MCF 10A (cell line): Measurements from ENCODE around the gene DPYD. TPM values are rescaled to one million over a fixed set of nuclear protein-coding genes. Genes with fewer than 3 reads are reported as not detected.

Experiments
- BruUV-seq: library from RNA; stranded (reverse); fragments of 400-500 nt; replicated peaks from 2 replicates; lab custom pipeline; 2021; lab: Mats Ljungman, UMichigan
- CTCF ChIA-PET: fragments of 300-600 bp; sonication (Branson Sonifier 250); formaldehyde crosslinking; extraction: SDS; loops from one replicate; lab custom pipeline; 2021; ENCODE audit warnings: antibody characterized with exemption, inconsistent platforms; lab: Yijun Ruan, JAX
- POLR2A ChIA-PET: fragments of 300-600, 350-650 bp; sonication (Branson Sonifier 250); formaldehyde crosslinking; extraction: SDS; loops from one replicate; lab custom pipeline; 2020; ENCODE audit warnings: antibody characterized with exemption, inconsistent platforms; lab: Yijun Ruan, JAX
- DNase-seq: peaks from one replicate; pipeline ENCODE4 v3.0.0-alpha.2; 2018; ENCODE audit not compliant: unreplicated experiment
- H3K27ac Mint-ChIP-seq: one replicate; pipeline ENCODE4 v1.8.0; 2022; ENCODE audit warnings: mild to moderate bottlenecking, low read depth, mixed read lengths; ENCODE audit not compliant: unreplicated experiment
- H3K27me3 Mint-ChIP-seq: one replicate; pipeline ENCODE4 v1.8.0; 2022; ENCODE audit warnings: mixed read lengths; ENCODE audit not compliant: insufficient read depth, unreplicated experiment
- H3K36me3 Mint-ChIP-seq: one replicate; pipeline ENCODE4 v1.8.0; 2022; ENCODE audit warnings: mild to moderate bottlenecking, moderate library complexity, mixed read lengths; ENCODE audit not compliant: insufficient read depth, unreplicated experiment
- H3K4me1 Mint-ChIP-seq: one replicate; pipeline ENCODE4 v1.8.0; 2022; ENCODE audit warnings: mixed read lengths; ENCODE audit not compliant: insufficient read depth, unreplicated experiment
- H3K4me3 Mint-ChIP-seq: one replicate; pipeline ENCODE4 v1.8.0; 2022; ENCODE audit warnings: mild to moderate bottlenecking, moderate library complexity, mixed read lengths; ENCODE audit not compliant: unreplicated experiment
- H3K9me3 Mint-ChIP-seq: one replicate; pipeline ENCODE4 v1.8.0; 2022; ENCODE audit warnings: mixed read lengths; ENCODE audit not compliant: unreplicated experiment
- intact Hi-C: fragments of 100-400 bp; cut with micrococcal nuclease; formaldehyde crosslinking; loops from 2 replicates; pipeline ENCODE4 v1.14.1; 2022
- total RNA-seq: library from RNA; stranded (reverse); gene quantifications from 2 replicates; pipeline ENCODE4 v1.2.3, GENCODE V29; 2022
- TF ChIP-seq, protein P1 (sequence below): fragments of 200-600 bp; IDR thresholded peaks from one replicate; pipeline ENCODE4 v1.8.0; 2022; ENCODE audit warnings: antibody characterized with exemption, mild to moderate bottlenecking; ENCODE audit not compliant: unreplicated experiment

The DPYD gene
- total RNA-seq, 1 experiment from 2014 or later = 48.2 TPM

GRCh38 chr1:97812076-97812475, 108.8 kb downstream of the DPYD start:
- no peak overlapping the region for H3K27ac Mint-ChIP-seq
- intact Hi-C loops = no loop called here

DNA sequence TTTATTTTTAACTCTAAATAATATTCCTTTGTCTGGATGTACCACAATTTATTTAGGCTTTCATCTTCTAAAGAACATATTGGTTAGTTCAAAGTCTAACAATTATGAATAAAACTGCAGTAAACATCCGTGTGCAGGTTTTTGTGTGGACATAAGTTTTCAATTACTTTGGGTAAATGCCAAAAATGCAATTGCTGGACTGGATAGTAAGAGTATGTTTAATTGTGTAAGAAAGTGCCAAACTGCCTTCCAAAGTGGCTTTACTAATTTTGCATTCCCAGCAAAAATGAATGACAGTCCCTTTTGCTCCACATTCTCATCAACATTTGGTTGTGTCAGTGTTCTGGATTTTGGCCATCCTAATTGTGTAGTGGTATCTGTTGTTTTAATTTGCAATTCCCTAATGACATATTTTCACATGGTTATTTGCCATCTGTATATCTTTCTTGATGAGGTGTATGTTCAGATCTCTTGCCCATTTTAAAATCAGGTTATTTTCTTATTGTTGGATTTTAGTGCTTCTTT, 113.8 kb downstream of the DPYD start:
- TF ChIP-seq, protein P1, sequence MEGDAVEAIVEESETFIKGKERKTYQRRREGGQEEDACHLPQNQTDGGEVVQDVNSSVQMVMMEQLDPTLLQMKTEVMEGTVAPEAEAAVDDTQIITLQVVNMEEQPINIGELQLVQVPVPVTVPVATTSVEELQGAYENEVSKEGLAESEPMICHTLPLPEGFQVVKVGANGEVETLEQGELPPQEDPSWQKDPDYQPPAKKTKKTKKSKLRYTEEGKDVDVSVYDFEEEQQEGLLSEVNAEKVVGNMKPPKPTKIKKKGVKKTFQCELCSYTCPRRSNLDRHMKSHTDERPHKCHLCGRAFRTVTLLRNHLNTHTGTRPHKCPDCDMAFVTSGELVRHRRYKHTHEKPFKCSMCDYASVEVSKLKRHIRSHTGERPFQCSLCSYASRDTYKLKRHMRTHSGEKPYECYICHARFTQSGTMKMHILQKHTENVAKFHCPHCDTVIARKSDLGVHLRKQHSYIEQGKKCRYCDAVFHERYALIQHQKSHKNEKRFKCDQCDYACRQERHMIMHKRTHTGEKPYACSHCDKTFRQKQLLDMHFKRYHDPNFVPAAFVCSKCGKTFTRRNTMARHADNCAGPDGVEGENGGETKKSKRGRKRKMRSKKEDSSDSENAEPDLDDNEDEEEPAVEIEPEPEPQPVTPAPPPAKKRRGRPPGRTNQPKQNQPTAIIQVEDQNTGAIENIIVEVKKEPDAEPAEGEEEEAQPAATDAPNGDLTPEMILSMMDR = no peak
- Mint-ChIP-seq H3K4me3 (no peak overlapping the region), H3K27ac (no peak overlapping the region), H3K9me3 (no peaks in the 10 kb centered on the region), H3K27me3 (no peaks in the 10 kb centered on the region), H3K4me1 (peaks cover 17% of the 10 kb centered on the region), H3K36me3 (peaks cover 19% of the 10 kb centered on the region)
- CTCF ChIA-PET = no interaction called here
- intact Hi-C loops = no loop called here
- no peak for DNase-seq
- POLR2A ChIA-PET = no interaction called here
- no TSS peak for BruUV-seq

More at GRCh38 chr1:97812076-97812475, 108.8 kb downstream of the DPYD start:
- CTCF ChIA-PET = no interaction called here
- Mint-ChIP-seq H3K4me3 (no peak overlapping the region), H3K4me1 (peaks cover 17% of the 10 kb centered on the region), H3K36me3 (peaks cover 25% of the 10 kb centered on the region), H3K9me3 (no peaks in the 10 kb centered on the region), H3K27me3 (no peaks in the 10 kb centered on the region)
- no peak for DNase-seq
- POLR2A ChIA-PET = no interaction called here
- no TSS peak for BruUV-seq
- TF ChIP-seq, protein P1 = no peak

DNA sequence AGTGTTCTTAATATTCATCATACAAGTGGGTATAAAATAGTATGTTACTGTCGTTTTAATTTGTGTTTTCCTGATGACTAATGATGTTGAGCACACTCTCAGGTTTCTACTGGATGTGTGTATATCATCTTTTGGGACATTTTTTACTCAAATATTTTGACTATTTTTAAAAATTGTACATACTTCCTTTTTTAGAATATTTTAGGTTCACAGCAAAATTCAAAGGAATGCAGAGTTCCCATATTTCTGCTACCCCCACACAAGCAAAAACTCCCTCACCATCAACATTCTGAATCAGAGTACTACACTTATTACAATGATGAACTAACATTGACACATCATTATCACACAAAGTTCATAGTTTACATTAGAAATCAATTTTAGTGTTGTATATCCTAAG, 114.5 kb downstream of the DPYD start:
- H3K36me3 Mint-ChIP-seq = peaks cover 19% of the 10 kb centered on the region
- DNase-seq = no peak
- TF ChIP-seq, protein P1 = no peak
- intact Hi-C loops = no loop called here
- no TSS peak for BruUV-seq
- H3K9me3 Mint-ChIP-seq = no peaks in the 10 kb centered on the region
- no peak overlapping the region for H3K4me3 Mint-ChIP-seq
- no peak overlapping the region for H3K27ac Mint-ChIP-seq
- POLR2A ChIA-PET = interaction anchor here (0.7 kb wide), 1 partner anchor 11 kb away, joined by 3 read pairs; no protein-coding TSS in a partner anchor
- CTCF ChIA-PET = no interaction called here
- no peaks in the 10 kb centered on the region for H3K27me3 Mint-ChIP-seq
- H3K4me1 Mint-ChIP-seq = peaks cover 17% of the 10 kb centered on the region

DNA sequence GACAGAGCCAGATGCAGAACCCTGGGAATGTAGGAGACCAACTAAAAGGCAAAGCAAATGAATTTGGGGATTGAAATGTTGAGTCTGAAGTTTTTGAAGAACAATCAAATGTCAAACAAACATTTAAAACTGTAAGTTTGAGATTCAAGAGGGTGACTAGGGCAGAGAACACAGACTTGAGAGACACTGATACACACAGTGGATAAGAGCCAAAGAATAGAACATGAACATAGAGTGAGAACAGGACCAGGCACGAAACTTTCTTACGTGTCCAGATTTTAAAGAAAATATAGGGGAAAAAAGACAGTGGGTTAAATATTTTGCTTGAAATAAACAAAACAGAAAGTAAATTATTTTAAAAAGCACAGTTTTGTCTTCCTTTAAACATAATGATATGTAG, 115.7 kb downstream of the DPYD start:
- H3K27me3 Mint-ChIP-seq = no peaks in the 10 kb centered on the region
- CTCF ChIA-PET = no interaction called here
- no peak for DNase-seq
- H3K27ac Mint-ChIP-seq = no peak overlapping the region
- no peaks in the 10 kb centered on the region for H3K9me3 Mint-ChIP-seq
- TF ChIP-seq, protein P1 = no peak
- intact Hi-C loops = no loop called here
- peaks cover 7% of the 10 kb centered on the region for H3K36me3 Mint-ChIP-seq
- H3K4me3 Mint-ChIP-seq = no peak overlapping the region
- BruUV-seq = no TSS peak
- POLR2A ChIA-PET = interaction anchor here (0.7 to 1.1 kb wide), 3 partner anchors 9 to 115 kb away, joined by 3 read pairs; no protein-coding TSS in a partner anchor
- H3K4me1 Mint-ChIP-seq = peaks cover 17% of the 10 kb centered on the region
